Chondrocyte (in vitro differentiated cells): Measurements from ENCODE around the gene SMYD2. TPM values are rescaled to one million over a fixed set of nuclear protein-coding genes. Genes with fewer than 3 reads are reported as not detected.

ENCODE experiments used
- DNase-seq: peaks from one replicate; pipeline ENCODE4 v3.0.0; 2021; ENCODE audit warnings: mixed read lengths, low spot score
- H3K27ac Mint-ChIP-seq: one replicate; pipeline ENCODE4 v1.8.0; 2021; ENCODE audit warnings: mild to moderate bottlenecking, moderate library complexity, mixed read lengths; ENCODE audit not compliant: unreplicated experiment
- H3K27me3 Mint-ChIP-seq: 2 replicates; pipeline ENCODE4 v1.8.0; 2021; ENCODE audit warnings: low read depth, mixed read lengths
- H3K36me3 Mint-ChIP-seq: 2 replicates; pipeline ENCODE4 v1.8.0; 2021; ENCODE audit warnings: low read depth, mixed read lengths
- H3K4me1 Mint-ChIP-seq: 2 replicates; pipeline ENCODE4 v1.8.0; 2021; ENCODE audit warnings: low read depth, mild to moderate bottlenecking, mixed read lengths
- H3K4me3 Mint-ChIP-seq: one replicate; pipeline ENCODE4 v1.8.0; 2021; ENCODE audit warnings: mild to moderate bottlenecking, moderate library complexity, mixed read lengths; ENCODE audit not compliant: unreplicated experiment
- H3K9me3 Mint-ChIP-seq: 2 replicates; pipeline ENCODE4 v1.8.0; 2021; ENCODE audit warnings: low read depth, mixed read lengths
- CTCF ChIP-seq: fragments of 200-600 bp; sonication (generic); IDR thresholded peaks from 2 replicates; pipeline ENCODE4 v1.5.0; 2021; ENCODE audit warnings: antibody characterized with exemption, mild to moderate bottlenecking, moderate library complexity
- total RNA-seq: library from RNA; stranded (reverse); gene quantifications from 3 replicates; pipeline ENCODE4 v1.2.1, GENCODE V29; 2021

The SMYD2 gene
- total RNA-seq, 1 donor from 2014 or later: 50.3 TPM

GRCh38 chr1:214319938-214320337 is 39.0 kb downstream of the SMYD2 start:
- TF ChIP-seq CTCF: peak; percentile 50
- H3K4me1 Mint-ChIP-seq: peaks cover 44% of the 10 kb centered on the region
- no peak overlapping the region for H3K27ac Mint-ChIP-seq
- H3K4me3 Mint-ChIP-seq: no peak overlapping the region
- H3K27me3 Mint-ChIP-seq: no peaks in the 10 kb centered on the region
- no peak for DNase-seq
- H3K36me3 Mint-ChIP-seq: peaks cover 18% of the 10 kb centered on the region
- H3K9me3 Mint-ChIP-seq: no peaks in the 10 kb centered on the region

GRCh38 chr1:214321705-214322453 is 40.9 kb downstream of the SMYD2 start:
- H3K36me3 Mint-ChIP-seq: peaks cover 19% of the 10 kb centered on the region
- DNase-seq: no peak
- no peak overlapping the region for H3K4me3 Mint-ChIP-seq
- H3K4me1 Mint-ChIP-seq: peaks cover 30% of the 10 kb centered on the region
- no peak for TF ChIP-seq CTCF
- H3K9me3 Mint-ChIP-seq: no peaks in the 10 kb centered on the region
- H3K27ac Mint-ChIP-seq: no peak overlapping the region
- H3K27me3 Mint-ChIP-seq: no peaks in the 10 kb centered on the region

- no peak for TF ChIP-seq CTCF
- no peaks in the 10 kb centered on the region for H3K9me3 Mint-ChIP-seq
- H3K27ac Mint-ChIP-seq: no peak overlapping the region
- H3K27me3 Mint-ChIP-seq: no peaks in the 10 kb centered on the region
- H3K4me1 Mint-ChIP-seq: peaks cover 7% of the 10 kb centered on the region
- DNase-seq: no peak
- peaks cover 11% of the 10 kb centered on the region for H3K36me3 Mint-ChIP-seq
- no peak overlapping the region for H3K4me3 Mint-ChIP-seq
Observed at GRCh38 chr1:214324896-214325800, 44.2 kb downstream of the SMYD2 start.

- Mint-ChIP-seq H3K27ac (no peak overlapping the region), H3K27me3 (no peaks in the 10 kb centered on the region), H3K4me1 (peaks cover 7% of the 10 kb centered on the region), H3K4me3 (no peak overlapping the region), H3K36me3 (peaks cover 13% of the 10 kb centered on the region), H3K9me3 (no peaks in the 10 kb centered on the region)
- no peak for TF ChIP-seq CTCF
- no peak for DNase-seq
Observed at GRCh38 chr1:214326406-214326805, 45.4 kb downstream of the SMYD2 start.

GRCh38 chr1:214327514-214327913 is 46.6 kb downstream of the SMYD2 start:
- Mint-ChIP-seq H3K9me3 (no peaks in the 10 kb centered on the region), H3K36me3 (peaks cover 12% of the 10 kb centered on the region), H3K4me3 (no peak overlapping the region), H3K27ac (peak overlapping the region; percentile 22), H3K4me1 (peaks cover 7% of the 10 kb centered on the region), H3K27me3 (no peaks in the 10 kb centered on the region)
- no peak for TF ChIP-seq CTCF
- no peak for DNase-seq
